Fibroblast of skin of abdomen (primary cell): ENCODE results near the gene GNA12.
"Not testable (repeated sequence)": the region's sequence is repeated elsewhere in the genome, so short reads cannot be mapped to it uniquely, and the experiment has no call there.

ENCODE experiments used
- DNase-seq: peaks from one replicate; pipeline ENCODE4 v3.0.0-alpha.2; 2013

GNA12 gene

DNA sequence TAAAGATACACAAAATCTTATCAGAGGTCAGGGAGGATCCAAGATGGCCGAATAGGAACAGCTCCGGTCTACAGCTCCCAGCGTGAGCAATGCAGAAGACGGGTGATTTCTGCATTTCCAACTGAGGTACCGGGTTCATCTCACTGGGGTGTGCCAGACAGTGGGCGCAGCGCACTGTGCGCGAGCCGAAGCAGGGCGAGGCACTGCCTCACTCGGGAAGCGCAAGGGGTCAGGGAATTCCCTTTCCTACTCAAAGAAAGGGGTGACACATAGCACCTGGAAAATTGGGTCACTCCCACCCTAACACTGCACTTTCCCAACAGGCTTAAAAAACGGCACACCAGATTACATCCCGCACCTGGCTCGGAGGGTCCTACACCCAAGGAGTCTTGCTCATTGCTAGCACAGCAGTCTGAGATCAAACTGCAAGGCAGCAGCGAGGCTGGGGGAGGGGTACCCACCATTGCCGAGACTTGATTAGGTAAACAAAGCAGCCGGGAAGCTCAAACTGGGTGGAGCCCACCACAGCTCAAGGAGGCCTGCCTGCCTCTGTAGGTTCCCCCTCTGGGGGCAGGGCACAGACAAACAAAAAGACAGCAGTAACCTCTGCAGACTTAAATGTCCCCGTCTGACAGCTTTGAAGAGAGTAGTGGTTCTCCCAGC is 100.5 kb downstream of the GNA12 start:
- DNase-seq, result not testable (repeated sequence)

DNA sequence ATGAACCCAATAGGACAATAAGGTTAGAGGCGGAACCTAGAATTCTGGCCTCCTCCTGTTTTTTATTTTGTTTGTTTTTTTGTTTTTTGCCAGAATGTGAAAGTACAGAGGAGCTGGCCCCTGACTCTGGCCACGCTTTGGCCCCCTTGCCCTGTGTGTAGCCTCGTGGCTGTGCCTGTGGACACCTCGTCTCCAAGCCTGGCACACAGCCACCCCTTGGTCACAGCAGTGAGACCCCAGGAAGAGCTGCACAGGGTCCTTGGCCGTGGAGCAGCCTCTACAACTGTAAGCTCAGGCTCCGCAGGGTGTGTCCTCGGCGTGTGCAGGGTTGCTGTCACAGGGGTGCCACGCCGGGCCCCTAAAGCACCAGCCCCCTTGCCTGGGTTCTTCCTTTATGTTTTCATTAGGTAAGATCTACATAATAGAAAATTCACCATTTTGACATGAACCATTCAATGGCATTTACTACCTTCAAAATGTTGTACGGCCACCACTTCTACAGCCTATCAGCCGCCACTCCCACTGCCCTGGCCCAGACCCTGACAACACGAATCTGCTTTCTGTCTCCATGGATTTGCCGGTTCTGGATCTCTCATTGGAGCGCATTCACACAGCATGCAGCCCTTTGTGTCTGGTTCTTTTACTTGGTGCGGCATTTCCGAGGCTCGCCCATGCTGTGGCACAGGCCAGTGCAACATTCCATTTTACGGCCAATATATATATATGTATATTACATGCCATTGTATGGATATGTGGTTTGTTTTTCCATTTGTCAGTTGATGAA is 105.2 kb downstream of the GNA12 start:
- no peak for DNase-seq

DNA sequence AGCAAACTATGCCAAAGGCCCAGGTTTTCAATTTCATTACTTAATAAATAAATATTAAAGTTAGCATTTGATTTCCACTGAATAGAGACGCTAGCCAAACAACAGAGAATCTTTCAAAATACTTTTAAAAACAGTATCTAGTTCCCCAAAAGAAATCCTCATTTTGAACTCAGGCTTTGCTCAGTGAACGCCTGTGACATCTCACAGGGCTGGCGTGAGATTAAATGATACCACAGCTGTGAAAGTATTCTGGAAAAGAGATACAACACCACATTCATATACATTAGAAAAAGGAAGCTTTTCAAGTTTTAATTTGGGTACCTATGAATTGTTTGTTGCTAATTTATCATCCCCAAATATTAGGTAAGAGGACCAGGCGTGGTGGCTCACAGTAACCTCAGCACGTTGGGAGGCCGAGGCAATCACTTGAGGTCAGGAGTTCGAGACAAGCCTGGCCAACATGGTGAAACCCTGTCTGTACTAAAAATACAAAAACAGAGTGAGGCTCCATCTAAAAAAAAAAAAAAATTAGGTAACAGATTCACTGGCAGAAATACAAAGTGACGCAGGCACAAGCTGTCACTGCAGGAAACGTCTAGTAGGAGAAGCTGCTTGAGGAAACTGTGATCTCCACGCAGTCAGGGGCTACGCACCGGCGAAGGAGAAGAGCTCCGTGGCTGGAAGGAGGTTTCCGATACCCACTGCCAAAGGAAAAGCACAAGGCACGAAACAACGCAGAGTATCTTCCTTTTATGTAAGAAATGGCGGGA is 106.2 kb downstream of the GNA12 start:
- DNase-seq, result no peak

DNA sequence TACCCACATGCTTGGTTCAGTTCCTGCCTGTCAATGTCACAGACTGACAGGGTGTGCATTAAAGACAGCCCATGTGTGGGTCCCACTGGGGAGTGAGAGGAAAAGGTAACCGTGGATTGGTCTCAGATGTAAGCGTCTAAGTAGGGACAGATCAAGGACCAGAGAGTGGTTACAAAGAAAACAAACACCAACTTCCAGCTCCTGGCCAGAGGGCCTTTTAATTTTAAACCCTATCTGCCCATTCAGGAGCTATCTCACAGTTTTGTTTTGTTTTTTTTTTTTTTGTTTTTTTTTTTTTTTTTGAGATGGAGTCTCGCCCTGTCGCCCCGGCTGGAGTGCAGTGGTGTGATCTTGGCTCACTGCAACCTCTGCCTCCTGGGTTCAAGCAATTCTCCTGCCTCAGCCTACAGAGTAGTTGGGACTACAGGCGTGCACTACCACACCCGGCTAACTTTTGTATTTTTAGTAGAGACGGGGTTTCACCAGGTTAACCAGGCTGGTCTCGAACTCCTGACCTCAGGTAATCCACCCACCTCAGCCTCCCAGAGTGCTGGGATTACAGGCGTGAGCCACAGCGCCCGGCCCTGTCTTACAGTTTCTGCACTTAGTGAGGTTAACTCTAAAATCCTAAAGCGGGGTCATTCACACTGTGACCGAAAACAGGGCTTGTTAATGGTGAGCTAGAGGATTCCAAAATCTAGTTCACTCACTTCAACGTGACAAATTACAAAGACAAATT is 106.9 kb downstream of the GNA12 start:
- not testable (repeated sequence) for DNase-seq

DNA sequence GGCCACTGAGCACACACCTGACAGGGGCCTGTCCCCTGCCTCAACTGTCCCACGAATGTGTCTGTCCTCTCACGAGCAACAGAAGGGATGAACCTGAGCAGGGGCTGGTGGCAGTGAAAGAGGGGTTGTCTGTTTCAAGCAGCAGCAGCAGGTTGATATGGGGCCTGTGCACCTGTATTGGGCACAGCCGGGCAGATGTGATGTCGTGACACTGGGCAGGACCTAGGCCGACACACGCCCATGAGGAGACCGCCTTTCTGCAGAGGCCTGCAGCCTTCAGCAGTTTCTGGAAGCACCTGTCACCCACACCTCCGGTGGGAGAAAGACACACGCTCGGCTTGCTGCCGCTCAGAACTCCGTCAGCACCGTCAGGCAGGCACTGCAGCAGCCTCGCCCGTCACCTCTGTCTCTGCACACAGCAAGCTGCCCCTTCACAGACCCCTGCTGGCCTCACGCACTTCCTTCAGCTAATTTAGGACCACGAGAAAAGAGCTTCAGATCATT is 107.6 kb downstream of the GNA12 start:
- DNase-seq, result no peak

DNA sequence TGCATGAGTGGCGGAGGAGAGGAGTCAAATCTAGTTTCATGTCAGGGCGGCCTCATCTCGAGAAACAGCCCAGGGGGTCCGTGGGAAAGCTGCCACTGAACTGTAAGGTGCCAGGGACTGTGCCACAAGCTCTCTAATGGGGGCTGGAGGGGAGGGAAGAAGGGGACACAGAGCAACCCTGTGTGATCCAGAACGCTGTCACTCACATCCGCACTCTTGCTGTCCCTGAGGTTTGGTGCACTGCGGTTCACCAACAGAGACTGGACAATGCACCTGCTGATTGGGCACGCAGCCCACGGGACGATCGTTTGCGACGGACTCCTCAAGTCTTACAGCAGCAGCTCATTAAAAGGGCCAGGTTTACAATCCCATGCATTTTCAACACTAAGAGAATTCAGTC is 108.4 kb downstream of the GNA12 start:
- no peak for DNase-seq

DNA sequence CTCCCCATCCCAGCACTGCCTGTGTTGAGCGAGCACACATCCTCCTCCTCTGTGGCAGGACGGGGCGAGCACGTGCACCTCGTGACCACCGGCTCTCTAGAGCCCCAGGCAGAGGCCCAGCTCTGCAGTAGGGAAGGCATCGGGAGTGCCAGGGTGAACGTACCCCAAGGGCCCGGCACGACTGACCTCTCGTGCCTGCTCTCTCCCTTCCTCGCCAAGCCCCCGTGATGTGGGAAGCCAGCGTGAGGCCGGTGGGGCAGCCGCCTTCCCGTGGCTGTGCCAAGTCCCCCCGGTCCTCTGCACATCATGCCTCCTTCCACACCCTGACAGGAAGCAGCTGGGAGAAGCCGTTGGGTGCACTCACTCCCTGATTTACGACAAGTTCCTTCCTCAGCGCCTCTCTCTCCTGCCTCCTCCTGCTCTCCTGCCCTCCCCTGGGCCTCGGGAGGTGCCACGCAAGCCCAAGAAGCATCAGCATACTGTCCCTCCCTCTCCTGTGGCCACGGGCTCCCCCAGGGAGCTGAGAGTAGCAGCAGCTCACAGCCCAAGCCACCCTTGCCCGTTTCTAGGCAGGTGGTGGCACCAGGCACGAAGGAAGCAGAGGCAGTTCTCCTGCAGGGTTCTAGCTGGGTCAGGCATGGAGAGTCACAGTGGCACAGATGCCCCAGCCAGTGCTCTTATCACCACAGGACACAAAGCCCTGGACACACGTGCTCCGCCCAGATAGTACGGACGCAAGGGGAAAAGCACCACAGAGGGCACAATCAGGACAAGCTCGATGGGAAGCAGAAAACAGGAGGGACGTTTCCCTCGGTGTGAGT is 109.1 kb downstream of the GNA12 start:
- DNase-seq, result peak; percentile 34

DNA sequence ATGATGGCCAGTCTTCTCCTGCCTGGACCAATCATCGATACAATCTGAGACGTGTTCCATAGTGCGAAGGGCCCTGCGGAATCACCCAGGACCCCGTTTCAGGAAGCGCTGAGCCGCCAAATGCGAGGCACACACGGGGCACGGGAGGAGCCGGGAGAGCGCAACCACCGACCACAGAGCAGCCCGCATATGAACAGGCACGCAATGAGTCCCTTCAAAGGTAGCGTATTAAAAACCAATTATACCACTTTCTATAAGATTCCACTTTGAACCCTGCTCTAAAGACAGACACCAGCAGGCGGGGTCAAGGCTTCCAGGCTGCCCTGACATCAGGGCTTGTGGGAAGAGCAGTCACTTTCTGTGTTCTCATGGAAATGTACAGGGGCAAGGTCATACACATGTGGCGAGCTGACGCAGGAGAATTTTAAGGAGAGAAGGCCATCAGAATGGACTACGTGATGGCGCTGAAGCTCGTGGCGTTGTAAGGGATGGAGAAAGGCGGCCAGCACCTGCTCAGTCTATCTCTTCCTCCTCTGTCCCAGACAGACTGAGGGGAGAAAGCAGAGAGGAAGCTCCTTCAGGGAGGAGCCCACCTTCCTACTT is 109.9 kb downstream of the GNA12 start:
- no peak for DNase-seq

DNA sequence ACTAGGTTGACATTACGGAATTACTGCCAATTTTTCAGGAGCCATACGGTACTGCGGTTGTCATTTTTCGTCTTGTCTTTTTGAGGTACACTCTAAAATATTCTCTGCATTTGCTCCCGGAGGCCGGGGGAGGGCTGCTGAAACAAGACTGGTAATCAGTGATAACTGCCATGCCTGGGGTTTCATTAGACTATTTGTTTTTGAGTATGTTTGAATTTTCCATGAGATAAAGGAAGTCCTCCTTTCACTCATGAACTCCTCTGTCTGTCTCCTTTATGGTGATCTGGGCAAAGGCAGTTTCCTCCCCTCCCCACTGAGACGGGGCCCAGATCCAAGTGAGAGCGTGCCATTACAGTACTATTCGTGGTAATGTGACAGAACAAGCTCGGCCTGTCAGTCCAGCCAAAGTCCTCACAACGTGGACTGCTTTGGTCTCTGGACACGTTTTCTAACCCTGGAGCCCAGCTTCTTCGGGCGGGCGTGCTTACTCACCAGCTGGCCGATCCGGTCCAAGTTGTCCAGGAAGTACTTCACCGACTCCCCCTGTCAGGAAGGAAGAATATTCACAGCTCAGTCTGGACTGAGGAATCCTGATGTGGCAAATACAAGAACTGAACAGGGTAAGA is 111.0 kb downstream of the GNA12 start:
- DNase-seq, result no peak

DNA sequence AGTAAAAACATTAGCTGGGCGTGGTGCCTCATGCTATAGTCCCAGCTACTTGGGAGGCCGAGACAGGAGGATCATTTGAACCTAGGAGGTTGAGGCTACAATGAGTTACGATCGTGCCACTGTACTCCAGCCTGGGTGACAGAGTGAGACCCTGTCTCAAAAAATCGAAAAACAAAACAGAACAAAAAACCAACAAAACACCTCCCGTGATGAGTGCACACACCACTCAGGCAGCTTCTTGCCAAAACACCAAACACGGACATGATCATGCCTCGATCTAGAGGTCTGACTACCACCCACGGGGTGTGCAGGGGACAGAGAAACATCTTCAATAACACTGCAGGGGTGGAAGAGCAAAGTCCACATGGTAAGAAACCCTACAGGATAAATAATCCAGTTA is 111.7 kb downstream of the GNA12 start:
- DNase-seq, result no peak

DNA sequence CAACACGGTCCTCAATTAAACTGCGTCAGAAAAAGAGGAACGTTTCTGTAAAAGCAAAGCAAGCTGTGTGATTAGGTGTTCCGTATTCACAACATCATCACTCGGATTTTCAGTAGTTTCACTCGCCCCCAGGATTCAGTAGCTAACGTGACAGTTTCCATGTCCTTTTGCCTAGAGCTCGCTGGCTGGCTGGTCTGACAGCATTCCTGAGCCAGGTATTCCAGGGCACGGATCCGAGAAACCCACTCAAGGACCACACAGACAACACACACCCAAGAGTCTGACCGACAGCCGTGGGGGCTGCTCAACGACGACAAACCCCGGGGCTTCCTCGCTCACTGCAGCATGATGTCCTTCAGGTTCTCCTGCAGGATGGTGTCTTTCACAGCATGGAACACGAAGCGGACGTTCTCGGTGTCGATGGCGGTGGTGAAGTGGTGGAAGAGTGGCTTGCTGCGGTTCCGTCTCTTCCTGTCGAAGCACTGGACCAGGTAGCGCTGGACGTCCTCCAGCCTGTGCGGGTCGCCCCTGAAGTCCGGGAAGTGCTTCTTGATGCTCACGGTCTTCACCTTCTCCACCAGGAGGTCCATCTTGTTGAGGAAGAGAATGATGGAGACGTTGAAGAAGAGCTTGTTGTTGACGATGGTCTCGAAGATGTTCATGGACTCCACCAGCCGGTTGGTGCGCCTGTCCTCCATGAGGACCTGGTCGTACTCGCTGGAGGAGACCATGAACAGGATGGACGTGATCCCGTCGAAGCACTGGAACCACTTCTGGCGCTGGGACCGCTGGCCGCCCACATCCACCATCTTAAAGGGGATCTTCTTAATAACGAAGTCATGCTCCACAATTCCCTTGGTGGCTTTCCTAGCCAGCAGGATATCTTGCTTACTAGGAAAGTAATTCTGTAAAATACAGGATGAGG is 113.0 kb downstream of the GNA12 start:
- DNase-seq, result no peak

DNA sequence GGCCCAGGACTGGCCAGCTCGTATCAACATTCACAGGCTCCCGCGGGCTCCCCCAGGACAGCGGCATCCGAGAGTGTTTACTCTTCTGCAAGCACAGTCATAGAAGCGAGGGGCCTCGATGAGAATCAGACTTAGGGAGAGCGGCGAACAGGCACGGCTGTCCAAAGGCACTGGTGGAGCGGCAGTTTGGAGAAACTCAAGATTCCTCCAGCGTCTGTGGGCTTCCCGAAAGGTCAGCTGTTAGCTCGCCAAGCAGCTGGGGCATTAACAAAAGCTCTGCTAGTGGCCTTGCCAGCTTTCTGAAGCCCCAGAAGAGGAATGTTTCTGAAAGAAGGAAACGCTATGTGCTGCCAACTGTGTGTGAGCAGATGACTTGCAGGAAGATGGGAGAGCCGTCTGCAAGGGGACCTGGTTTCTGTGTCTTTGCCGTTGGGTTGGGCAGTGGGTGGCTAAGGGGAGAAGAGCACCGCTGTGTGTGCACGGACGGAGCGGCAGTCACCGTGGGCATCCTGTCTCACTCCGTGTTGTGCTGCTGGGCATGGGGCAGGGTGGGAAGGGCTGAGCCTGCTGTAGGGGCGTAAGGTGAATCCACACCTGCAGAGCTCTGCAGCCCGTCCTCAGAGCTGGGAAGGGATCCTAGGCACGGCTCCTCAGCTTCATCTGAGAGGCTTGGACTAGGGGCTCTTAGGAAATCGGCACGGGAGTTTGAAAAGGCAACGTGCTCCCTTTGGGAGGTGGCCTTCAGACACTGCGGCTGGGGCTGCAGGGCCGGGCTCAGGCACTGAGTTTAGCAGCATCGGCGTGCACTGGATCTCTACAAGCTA is 114.0 kb downstream of the GNA12 start:
- no peak for DNase-seq

DNA sequence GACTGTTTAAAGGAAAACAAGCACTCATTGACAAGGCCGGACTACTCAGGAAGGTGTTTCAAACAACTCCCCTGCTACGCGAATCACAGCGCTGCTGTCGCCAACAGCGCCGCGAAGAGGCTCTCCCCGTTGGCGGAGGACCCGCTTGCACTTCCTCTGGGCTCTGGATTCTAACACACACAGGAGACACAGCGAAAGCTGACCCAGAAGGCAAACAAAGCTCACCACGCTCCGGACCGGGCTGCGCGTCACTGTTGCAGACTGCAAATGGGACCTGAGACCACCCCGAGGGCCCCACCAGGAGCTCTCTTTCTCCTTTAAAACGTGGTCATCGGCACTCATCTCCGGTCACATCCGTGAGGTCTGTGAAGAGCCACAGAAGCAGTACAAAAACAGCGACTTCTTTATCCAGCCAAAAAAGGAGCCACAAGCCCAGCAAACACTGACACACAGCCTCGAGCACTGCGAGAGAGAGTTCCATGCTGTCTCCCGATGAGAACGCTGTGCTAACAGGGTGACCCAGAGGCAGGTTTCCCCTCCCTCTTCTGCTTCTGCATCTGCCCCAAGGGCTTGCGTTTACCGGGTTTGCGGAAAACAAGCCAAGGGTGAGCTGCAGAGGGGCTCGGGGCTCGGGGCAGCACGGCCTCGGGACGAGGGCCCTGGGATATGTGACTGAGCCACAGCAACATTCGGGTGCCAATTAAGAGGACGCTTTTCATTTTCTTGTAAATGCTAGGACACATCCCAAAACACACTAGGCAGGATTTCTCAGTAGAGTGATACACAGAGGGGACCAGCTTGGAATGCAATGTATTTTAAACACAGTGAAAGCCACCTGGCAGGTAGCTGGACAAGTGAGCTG is 114.8 kb downstream of the GNA12 start:
- no peak for DNase-seq

DNA sequence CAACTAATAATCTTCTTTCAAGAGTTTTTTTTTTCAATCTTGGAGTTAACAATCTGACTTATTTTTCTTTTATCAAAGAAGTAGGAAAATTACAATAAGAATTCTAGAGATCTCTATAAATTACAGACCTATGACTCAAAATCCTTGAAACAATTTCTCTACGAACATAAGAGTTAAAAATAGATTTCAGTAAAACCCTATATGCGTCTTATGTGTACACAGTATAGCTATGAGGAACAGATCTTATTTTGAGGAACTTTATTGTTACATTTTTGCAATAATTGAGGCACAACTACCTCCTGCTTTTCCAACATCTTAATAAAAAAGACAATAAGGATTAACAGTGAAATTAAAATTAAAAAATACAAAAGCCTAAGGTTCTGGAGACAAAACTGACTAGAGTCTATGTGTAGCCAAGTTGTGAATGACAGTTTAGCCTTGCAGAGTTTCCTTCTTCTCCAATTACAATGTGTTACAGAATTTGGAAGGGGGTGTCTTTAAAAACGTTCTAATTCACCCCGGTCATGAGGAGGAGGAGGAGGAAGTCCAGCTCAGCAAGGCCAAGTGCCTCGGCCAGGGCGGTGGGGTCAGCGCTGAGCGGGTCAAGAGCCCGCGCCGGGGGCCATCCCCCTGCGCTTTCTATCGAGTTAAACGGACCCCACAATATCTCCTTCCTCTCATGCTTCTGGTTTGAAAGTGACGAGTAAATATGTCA is 115.6 kb downstream of the GNA12 start:
- DNase-seq, result no peak

DNA sequence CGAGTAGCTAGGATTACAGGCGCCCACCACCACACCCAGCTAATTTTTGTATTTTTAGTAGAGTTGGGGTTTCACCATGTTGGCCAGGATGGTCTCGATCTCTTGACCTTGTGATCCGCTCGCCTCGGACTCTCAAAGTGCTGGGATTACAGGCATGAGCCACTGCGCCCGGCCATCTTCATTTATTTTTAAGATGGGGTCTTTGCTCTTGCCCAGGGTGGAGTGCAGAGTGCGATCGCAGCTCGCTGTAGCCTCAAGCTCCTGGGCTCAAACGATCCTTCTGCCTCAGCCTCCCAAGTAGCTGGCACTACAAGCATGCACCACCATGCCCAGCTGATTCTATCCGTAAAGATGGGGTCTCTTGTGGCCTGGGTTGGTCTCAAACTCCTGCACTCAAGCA is 116.9 kb downstream of the GNA12 start:
- DNase-seq, result not testable (repeated sequence)

DNA sequence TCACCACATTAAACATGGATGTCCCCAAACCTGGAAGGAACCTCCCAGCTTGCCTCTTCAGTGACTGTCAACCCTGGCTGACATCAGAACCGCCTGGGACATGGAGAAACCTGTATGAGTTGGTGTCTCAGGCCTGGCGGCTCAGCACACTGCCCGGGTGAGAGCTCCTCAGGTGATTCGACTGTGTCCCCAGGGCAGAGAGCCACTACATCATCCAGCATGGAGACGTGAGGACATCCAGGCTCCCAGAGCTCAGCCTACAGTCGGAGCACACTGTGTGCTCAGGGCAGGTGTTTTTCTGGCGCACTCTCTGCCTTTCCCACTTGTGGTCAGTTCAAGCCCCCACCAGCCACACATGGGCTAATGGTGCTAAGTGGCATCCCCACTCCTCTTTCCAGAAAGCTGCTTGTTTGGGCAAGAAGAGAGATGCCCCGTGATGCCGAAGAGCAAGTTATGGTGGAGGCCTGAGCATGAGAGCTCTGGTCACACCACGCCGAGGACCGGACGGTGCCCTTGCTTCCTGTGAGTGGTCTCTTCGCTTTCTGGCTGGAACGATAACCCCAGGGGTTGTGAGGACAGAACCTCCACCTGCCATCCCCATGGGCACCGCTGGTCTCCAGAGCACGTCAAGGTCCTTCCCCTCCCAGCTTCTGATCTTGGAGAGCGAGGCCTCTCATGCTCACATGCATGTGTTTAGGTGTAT is 117.6 kb downstream of the GNA12 start:
- no peak for DNase-seq
